Fibroblast of skin of abdomen (primary cell): ENCODE measurements around the gene NAB1. TPM values are rescaled to one million over a fixed set of nuclear protein-coding genes. Genes with fewer than 3 reads are reported as not detected.
A peak's percentile ranks its signal among the peaks of the same experiment; 100 is the strongest.
"Not testable (repeated sequence)": the region's sequence is repeated elsewhere in the genome, so short reads cannot be mapped to it uniquely, and the experiment has no call there.

Source experiments
- DNase-seq: peaks from one replicate; pipeline ENCODE4 v3.0.0-alpha.2; 2013
- polyA plus RNA-seq, 2 experiments: library from polyadenylated mRNA; unstranded; fragments of 120-200 nt; gene quantifications; one replicate each; pipeline ENCODE4 v1.2.1, GENCODE V29; 2013; ENCODE audit not compliant: insufficient read length in 2 of 2

The NAB1 gene
- 27.3 TPM for polyA plus RNA-seq (2013, experiment 1 of 2; ENCODE audit: insufficient read length)
- 28.9 TPM for polyA plus RNA-seq (2013, experiment 2 of 2; ENCODE audit: insufficient read length)

GRCh38 chr2:190649035-190649797 lies at the start of gene NAB1:
Gene NAB1, plus strand, starts transcription at chr2:190649083. Its CDS starts 10,094 bp downstream, at chr2:190659177.
- no peak for DNase-seq

- no peak for DNase-seq
Measured at GRCh38 chr2:190599546-190600220, 49.2 kb upstream of the NAB1 start.

- DNase-seq = no peak
Measured at GRCh38 chr2:190600293-190601103, 48.4 kb upstream of the NAB1 start.

GRCh38 chr2:190603374-190603773 lies 45.5 kb upstream of the NAB1 start:
- no peak for DNase-seq

- DNase-seq = peak; percentile 67
Measured at GRCh38 chr2:190607014-190607597, 41.8 kb upstream of the NAB1 start.

GRCh38 chr2:190607657-190608357 lies 41.1 kb upstream of the NAB1 start:
- peak; percentile 42 for DNase-seq

GRCh38 chr2:190608863-190609262 lies 40.0 kb upstream of the NAB1 start:
- DNase-seq = not testable (repeated sequence)

GRCh38 chr2:190609397-190609796 lies 39.5 kb upstream of the NAB1 start:
- DNase-seq = not testable (repeated sequence)

- not testable (repeated sequence) for DNase-seq
Measured at GRCh38 chr2:190610528-190610927, 38.4 kb upstream of the NAB1 start.

- no peak for DNase-seq
Measured at GRCh38 chr2:190615555-190616200, 33.2 kb upstream of the NAB1 start.

- no peak for DNase-seq
Measured at GRCh38 chr2:190618030-190618429, 30.9 kb upstream of the NAB1 start.

GRCh38 chr2:190625691-190626090 lies 23.2 kb upstream of the NAB1 start:
- no peak for DNase-seq

- DNase-seq = no peak
Measured at GRCh38 chr2:190626641-190627210, 22.2 kb upstream of the NAB1 start.

GRCh38 chr2:190627448-190628412 lies 21.2 kb upstream of the NAB1 start:
- no peak for DNase-seq

GRCh38 chr2:190628591-190629319 lies 20.1 kb upstream of the NAB1 start:
- DNase-seq = peak; percentile 25

GRCh38 chr2:190634381-190634780 lies 14.5 kb upstream of the NAB1 start:
- DNase-seq = peak; percentile 79

GRCh38 chr2:190635781-190636180 lies 13.1 kb upstream of the NAB1 start:
- no peak for DNase-seq

GRCh38 chr2:190636361-190636760 lies 12.5 kb upstream of the NAB1 start:
- peak; percentile 87 for DNase-seq

GRCh38 chr2:190637281-190637734 lies 11.6 kb upstream of the NAB1 start:
- peak; percentile 75 for DNase-seq
